GM12878 (cell line): ENCODE results near the gene ZNF284. TPM values are rescaled to one million over a fixed set of nuclear protein-coding genes. Genes with fewer than 3 reads are reported as not detected.
A peak's percentile ranks its signal among the peaks of the same experiment; 100 is the strongest.

ENCODE experiments used
- BHLHE40 ChIP-seq, 2 experiments: fragments of 450-650 bp in 1 of 2; IDR thresholded peaks; 2 replicates each; pipeline ENCODE4 v1.6.1; 2011 to 2017; ENCODE audit warnings: low read depth in 2 of 2, borderline replicate concordance in 1 of 2, improper control_type of control experiment in 1 of 2, low read length in 1 of 2, mild to moderate bottlenecking in 1 of 2
- EED ChIP-seq: sonication (generic); IDR thresholded peaks from 2 replicates; pipeline ENCODE4 v1.6.1; 2016; ENCODE audit warnings: antibody characterized with exemption, low read depth
- FOS ChIP-seq: IDR thresholded peaks from 3 replicates; pipeline ENCODE4 v1.6.1; 2011; ENCODE audit warnings: borderline replicate concordance; ENCODE audit not compliant: insufficient read length; ENCODE audit errors: extremely low read depth
- GABPA ChIP-seq: IDR thresholded peaks from 2 replicates; pipeline ENCODE4 v1.6.1; 2014; ENCODE audit warnings: antibody characterized with exemption, low read depth, mild to moderate bottlenecking, inconsistent platforms
- HCFC1 ChIP-seq: fragments of 150-350 bp; IDR thresholded peaks from 2 replicates; pipeline ENCODE4 v1.6.1; 2014; ENCODE audit warnings: low read length
- IKZF1 ChIP-seq: fragments of 450-650 bp; conservative IDR thresholded peaks from 2 replicates; pipeline ENCODE4 v1.6.1; 2017; ENCODE audit warnings: antibody characterized with exemption, mild to moderate bottlenecking
- MEF2B ChIP-seq: fragments of 450-650 bp; IDR thresholded peaks from 2 replicates; pipeline ENCODE4 v1.6.1; 2018; ENCODE audit warnings: mild to moderate bottlenecking, moderate library complexity; ENCODE audit not compliant: partially characterized antibody, poor library complexity, severe bottlenecking
- MYB ChIP-seq: fragments of 150-350 bp; IDR thresholded peaks from 2 replicates; pipeline ENCODE4 v1.6.1; 2014; ENCODE audit warnings: mild to moderate bottlenecking, low read depth, low read length, borderline replicate concordance
- POLR2AphosphoS5 ChIP-seq: IDR thresholded peaks from 2 replicates; pipeline ENCODE4 v1.6.1; 2011; ENCODE audit warnings: mild to moderate bottlenecking, low read length, inconsistent platforms
- SIN3A ChIP-seq: IDR thresholded peaks from 2 replicates; pipeline ENCODE4 v1.6.1; 2012; ENCODE audit warnings: low read depth, low read length, improper control_type of control experiment
- SIX5 ChIP-seq: IDR thresholded peaks from 2 replicates; pipeline ENCODE4 v1.6.1; 2011; ENCODE audit warnings: mild to moderate bottlenecking, low read depth, low read length, moderate library complexity; ENCODE audit not compliant: severe bottlenecking
- SPI1 ChIP-seq: IDR thresholded peaks from 2 replicates; pipeline ENCODE4 v1.6.1; 2011; ENCODE audit warnings: low read depth, mild to moderate bottlenecking, low read length, moderate library complexity, borderline replicate concordance; ENCODE audit not compliant: insufficient read depth
- STAT1 ChIP-seq: fragments of 450-650 bp; conservative IDR thresholded peaks from 2 replicates; pipeline ENCODE4 v1.6.1; 2014; ENCODE audit warnings: antibody characterized with exemption, mild to moderate bottlenecking
- TAF1 ChIP-seq: IDR thresholded peaks from 2 replicates; pipeline ENCODE4 v1.6.1; 2011; ENCODE audit warnings: mild to moderate bottlenecking, low read depth, low read length, borderline replicate concordance
- polyA plus RNA-seq, 11 experiments: library from polyadenylated mRNA; depleted of rRNA in 4 of 11; unstranded in 6 of 11; stranded (reverse) in 5 of 11; fragments of >200 nt; fragmentation: Nextera tagmentation in 4 of 11; fragmentation: Illumina TruSeq in 1 of 11; extraction: Ambion mirVana in 4 of 11; extraction: Trizol in 1 of 11; gene quantifications; 1 replicate in 1 of 11; 2 replicates in 10 of 11; pipeline versions ENCODE4 v1.2.1 to v1.2.3, GENCODE V29; 2011 to 2016; ENCODE audit warnings: inconsistent platforms in 2 of 11, missing spikeins in 2 of 11, low read depth in 1 of 11
- total RNA-seq, 4 experiments: library from RNA; depleted of rRNA in 3 of 4; stranded (reverse); fragments of >200 nt in 3 of 4; fragmentation: Illumina TruSeq in 1 of 4; extraction: Trizol in 1 of 4; gene quantifications; 2 replicates each; pipeline versions ENCODE4 v1.2.1 to v1.2.3, GENCODE V29; 2013 to 2021
- TF ChIP-seq, protein P1 (sequence below): IDR thresholded peaks from 2 replicates; pipeline ENCODE4 v1.6.1; 2011; ENCODE audit warnings: low read depth, low read length, improper control_type of control experiment, borderline replicate concordance
- TF ChIP-seq, protein P2 (sequence below): fragments of 450-650 bp; formaldehyde crosslinking; IDR thresholded peaks from 2 replicates; pipeline ENCODE4 v1.4.0; 2022; ENCODE audit warnings: mild to moderate bottlenecking, moderate library complexity
- TF ChIP-seq, protein P3 (sequence below): fragments of 450-650 bp; IDR thresholded peaks from 2 replicates; pipeline ENCODE4 v1.6.1; 2017; ENCODE audit warnings: mild to moderate bottlenecking
- TF ChIP-seq, protein P4 (sequence below): fragments of 450-650 bp; IDR thresholded peaks from 2 replicates; pipeline ENCODE4 v1.6.1; 2017; ENCODE audit warnings: mild to moderate bottlenecking, low read depth, inconsistent platforms; ENCODE audit not compliant: poor library complexity, severe bottlenecking

ZNF284 gene
- total and polyA plus RNA-seq, 10 of the 15 experiments (the other 5 are each of a cell fraction or from before 2014, with no cell fraction given): 0.35 to 1.7 (median 0.60) TPM

DNA sequence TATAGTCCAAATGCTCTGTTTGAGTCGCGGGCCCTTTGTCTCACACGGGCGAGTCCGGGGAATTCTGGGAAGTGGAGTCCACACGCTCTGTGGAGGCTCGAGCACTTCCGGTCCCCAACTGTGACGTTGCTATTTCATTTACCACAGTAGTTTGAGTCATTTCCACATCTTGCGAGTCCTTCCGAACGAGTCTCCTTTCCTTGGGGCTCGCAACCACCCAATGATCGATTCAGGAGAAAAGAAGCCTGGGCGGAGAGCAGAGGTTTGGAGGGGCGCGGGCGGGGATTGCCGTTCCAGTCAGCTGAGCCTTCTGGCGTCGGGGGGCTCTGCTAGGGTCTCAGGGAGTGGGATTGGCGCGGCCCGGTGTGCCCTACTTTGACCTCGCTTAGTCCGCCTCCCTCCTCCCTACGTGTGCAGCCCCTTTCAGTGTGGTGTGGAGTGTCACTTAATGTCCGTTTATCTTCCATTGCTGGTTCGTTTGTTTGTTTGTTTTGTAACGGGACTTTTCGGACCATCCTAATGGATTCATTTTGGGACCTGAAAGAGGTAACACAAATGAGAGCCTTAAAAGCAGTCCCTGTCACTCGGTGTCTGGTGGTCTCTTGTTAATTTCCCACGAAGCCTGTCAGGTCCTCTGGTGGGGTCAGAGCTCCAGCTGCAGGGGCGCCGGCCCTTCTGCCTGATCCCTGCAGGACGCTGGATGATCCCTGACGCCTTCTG is 46.6 kb upstream of the ZNF284 start, which contains the start of gene ZNF222 (continued):
- TF ChIP-seq, protein P1, sequence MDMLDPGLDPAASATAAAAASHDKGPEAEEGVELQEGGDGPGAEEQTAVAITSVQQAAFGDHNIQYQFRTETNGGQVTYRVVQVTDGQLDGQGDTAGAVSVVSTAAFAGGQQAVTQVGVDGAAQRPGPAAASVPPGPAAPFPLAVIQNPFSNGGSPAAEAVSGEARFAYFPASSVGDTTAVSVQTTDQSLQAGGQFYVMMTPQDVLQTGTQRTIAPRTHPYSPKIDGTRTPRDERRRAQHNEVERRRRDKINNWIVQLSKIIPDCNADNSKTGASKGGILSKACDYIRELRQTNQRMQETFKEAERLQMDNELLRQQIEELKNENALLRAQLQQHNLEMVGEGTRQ: no peak
- TF ChIP-seq STAT1: 0 out of 2 replicates have a peak, but pooled peaks have one; percentile 52
- TF ChIP-seq POLR2AphosphoS5: peak; percentile 53
- TF ChIP-seq, protein P2, sequence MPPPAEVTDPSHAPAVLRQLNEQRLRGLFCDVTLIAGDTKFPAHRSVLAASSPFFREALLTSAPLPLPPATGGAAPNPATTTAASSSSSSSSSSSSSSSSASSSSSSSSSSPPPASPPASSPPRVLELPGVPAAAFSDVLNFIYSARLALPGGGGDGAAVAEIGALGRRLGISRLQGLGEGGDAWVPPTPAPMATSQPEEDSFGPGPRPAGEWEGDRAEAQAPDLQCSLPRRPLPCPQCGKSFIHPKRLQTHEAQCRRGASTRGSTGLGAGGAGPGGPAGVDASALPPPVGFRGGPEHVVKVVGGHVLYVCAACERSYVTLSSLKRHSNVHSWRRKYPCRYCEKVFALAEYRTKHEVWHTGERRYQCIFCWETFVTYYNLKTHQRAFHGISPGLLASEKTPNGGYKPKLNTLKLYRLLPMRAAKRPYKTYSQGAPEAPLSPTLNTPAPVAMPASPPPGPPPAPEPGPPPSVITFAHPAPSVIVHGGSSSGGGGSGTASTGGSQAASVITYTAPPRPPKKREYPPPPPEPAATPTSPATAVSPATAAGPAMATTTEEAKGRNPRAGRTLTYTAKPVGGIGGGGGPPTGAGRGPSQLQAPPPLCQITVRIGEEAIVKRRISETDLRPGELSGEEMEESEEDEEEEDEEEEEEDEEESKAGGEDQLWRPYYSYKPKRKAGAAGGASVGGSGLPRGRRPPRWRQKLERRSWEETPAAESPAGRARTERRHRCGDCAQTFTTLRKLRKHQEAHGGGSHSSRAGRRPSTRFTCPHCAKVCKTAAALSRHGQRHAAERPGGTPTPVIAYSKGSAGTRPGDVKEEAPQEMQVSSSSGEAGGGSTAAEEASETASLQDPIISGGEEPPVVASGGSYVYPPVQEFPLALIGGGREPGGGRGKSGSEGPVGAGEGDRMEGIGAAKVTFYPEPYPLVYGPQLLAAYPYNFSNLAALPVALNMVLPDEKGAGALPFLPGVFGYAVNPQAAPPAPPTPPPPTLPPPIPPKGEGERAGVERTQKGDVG (CRISPR knock-in tag): no peak
- TF ChIP-seq MYB: no peak
- no peak for TF ChIP-seq MEF2B
- TF ChIP-seq SIN3A: no peak
- peak; percentile 75 for TF ChIP-seq SIX5
- TF ChIP-seq HCFC1: peak; percentile 87
- TF ChIP-seq BHLHE40 (IDR thresholded peaks at IDR 0.05; ENCODE audit: borderline replicate concordance in 1 of 2, low read depth in 2 of 2, low read length in 1 of 2): peak; percentile 12 to 36; a peak in 1 of 4 replicates
- TF ChIP-seq FOS: no peak
- TF ChIP-seq, protein P3, sequence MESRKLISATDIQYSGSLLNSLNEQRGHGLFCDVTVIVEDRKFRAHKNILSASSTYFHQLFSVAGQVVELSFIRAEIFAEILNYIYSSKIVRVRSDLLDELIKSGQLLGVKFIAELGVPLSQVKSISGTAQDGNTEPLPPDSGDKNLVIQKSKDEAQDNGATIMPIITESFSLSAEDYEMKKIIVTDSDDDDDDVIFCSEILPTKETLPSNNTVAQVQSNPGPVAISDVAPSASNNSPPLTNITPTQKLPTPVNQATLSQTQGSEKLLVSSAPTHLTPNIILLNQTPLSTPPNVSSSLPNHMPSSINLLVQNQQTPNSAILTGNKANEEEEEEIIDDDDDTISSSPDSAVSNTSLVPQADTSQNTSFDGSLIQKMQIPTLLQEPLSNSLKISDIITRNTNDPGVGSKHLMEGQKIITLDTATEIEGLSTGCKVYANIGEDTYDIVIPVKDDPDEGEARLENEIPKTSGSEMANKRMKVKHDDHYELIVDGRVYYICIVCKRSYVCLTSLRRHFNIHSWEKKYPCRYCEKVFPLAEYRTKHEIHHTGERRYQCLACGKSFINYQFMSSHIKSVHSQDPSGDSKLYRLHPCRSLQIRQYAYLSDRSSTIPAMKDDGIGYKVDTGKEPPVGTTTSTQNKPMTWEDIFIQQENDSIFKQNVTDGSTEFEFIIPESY: no peak
- TF ChIP-seq IKZF1: peak; percentile 67
- peak; percentile 48; the same call in 1 of the 2 replicates for TF ChIP-seq SPI1
- TF ChIP-seq EED: no peak
- TF ChIP-seq, protein P4, sequence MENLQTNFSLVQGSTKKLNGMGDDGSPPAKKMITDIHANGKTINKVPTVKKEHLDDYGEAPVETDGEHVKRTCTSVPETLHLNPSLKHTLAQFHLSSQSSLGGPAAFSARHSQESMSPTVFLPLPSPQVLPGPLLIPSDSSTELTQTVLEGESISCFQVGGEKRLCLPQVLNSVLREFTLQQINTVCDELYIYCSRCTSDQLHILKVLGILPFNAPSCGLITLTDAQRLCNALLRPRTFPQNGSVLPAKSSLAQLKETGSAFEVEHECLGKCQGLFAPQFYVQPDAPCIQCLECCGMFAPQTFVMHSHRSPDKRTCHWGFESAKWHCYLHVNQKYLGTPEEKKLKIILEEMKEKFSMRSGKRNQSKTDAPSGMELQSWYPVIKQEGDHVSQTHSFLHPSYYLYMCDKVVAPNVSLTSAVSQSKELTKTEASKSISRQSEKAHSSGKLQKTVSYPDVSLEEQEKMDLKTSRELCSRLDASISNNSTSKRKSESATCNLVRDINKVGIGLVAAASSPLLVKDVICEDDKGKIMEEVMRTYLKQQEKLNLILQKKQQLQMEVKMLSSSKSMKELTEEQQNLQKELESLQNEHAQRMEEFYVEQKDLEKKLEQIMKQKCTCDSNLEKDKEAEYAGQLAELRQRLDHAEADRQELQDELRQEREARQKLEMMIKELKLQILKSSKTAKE: no peak
- peak; percentile 46; the same call in 1 of the 2 replicates for TF ChIP-seq TAF1
- peak; percentile 87 for TF ChIP-seq GABPA
